ENCODE measurements around the gene TMOD1. TPM values are rescaled to one million over a fixed set of nuclear protein-coding genes. Genes with fewer than 3 reads are reported as not detected.
"Not testable (repeated sequence)": the region's sequence is repeated elsewhere in the genome, so short reads cannot be mapped to it uniquely, and the experiment has no call there.

TMOD1 gene
- total RNA-seq = 0.49 to 0.66 TPM (median 0.59 TPM) in 3 replicates

GRCh38 chr9:97501177-97501971 is at the start of gene TMOD1:
TMOD1 (plus strand) TSS chr9:97501666; CDS start chr9:97524189, 22,523 bp downstream.
- Mint-ChIP-seq H3K4me3 (peak within 1 kb of the TSS; percentile 67), H3K27ac (no peak within 1 kb of the TSS), H3K4me1 (peaks cover 15% of the 10 kb centered on the region), H3K36me3 (peaks cover 8% of the 10 kb centered on the region), H3K9me3 (no peaks in the 10 kb centered on the region), H3K27me3 (ENCODE audit: low read depth) (peaks cover 33% of the 10 kb centered on the region)
- DNase-seq (ENCODE audit: low spot score in 2 of 2, unreplicated experiment in 2 of 2) = peak in 1 of 2 experiments; percentile 54
- TF ChIP-seq CTCF (IDR thresholded peaks at IDR 0.05; ENCODE audit: unreplicated experiment) = no peak

- Mint-ChIP-seq H3K9me3 (peaks cover 34% of the 10 kb centered on the region), H3K36me3 (peaks cover 11% of the 10 kb centered on the region)
- not testable (repeated sequence) for H3K27ac Mint-ChIP-seq; H3K27me3 Mint-ChIP-seq (ENCODE audit: low read depth); H3K4me1 Mint-ChIP-seq; DNase-seq (ENCODE audit: low spot score in 2 of 2, unreplicated experiment in 2 of 2); H3K4me3 Mint-ChIP-seq
Observed at GRCh38 chr9:97453573-97453972, 47.9 kb upstream of the TMOD1 start.

GRCh38 chr9:97456841-97457240 is 44.6 kb upstream of the TMOD1 start:
- Mint-ChIP-seq H3K9me3 (peaks cover 34% of the 10 kb centered on the region), H3K36me3 (peaks cover 15% of the 10 kb centered on the region)
- DNase-seq (ENCODE audit: low spot score in 2 of 2, unreplicated experiment in 2 of 2); H3K27me3 Mint-ChIP-seq (ENCODE audit: low read depth); H3K4me1 Mint-ChIP-seq; H3K4me3 Mint-ChIP-seq; H3K27ac Mint-ChIP-seq: not testable (repeated sequence)

GRCh38 chr9:97459326-97459725 is 42.1 kb upstream of the TMOD1 start:
- no peak for DNase-seq (ENCODE audit: low spot score in 2 of 2, unreplicated experiment in 2 of 2)
- no peak for TF ChIP-seq CTCF (IDR thresholded peaks at IDR 0.05; ENCODE audit: unreplicated experiment)
- Mint-ChIP-seq H3K4me1 (no peaks in the 10 kb centered on the region), H3K27me3 (ENCODE audit: low read depth) (peaks cover 2% of the 10 kb centered on the region), H3K4me3 (no peak overlapping the region), H3K9me3 (peaks cover 20% of the 10 kb centered on the region), H3K27ac (no peak overlapping the region), H3K36me3 (peaks cover 9% of the 10 kb centered on the region)

- no peak for TF ChIP-seq CTCF (IDR thresholded peaks at IDR 0.05; ENCODE audit: unreplicated experiment)
- Mint-ChIP-seq H3K9me3 (no peaks in the 10 kb centered on the region), H3K4me3 (no peak overlapping the region), H3K36me3 (peaks cover 4% of the 10 kb centered on the region), H3K27me3 (ENCODE audit: low read depth) (no peaks in the 10 kb centered on the region), H3K4me1 (no peaks in the 10 kb centered on the region), H3K27ac (no peak overlapping the region)
- DNase-seq (ENCODE audit: low spot score in 2 of 2, unreplicated experiment in 2 of 2) = no peak
Observed at GRCh38 chr9:97462159-97462558, 39.3 kb upstream of the TMOD1 start.

GRCh38 chr9:97462914-97463313 is 38.6 kb upstream of the TMOD1 start:
- H3K9me3 Mint-ChIP-seq = no peaks in the 10 kb centered on the region
- no peaks in the 10 kb centered on the region for H3K27me3 Mint-ChIP-seq (ENCODE audit: low read depth)
- no peaks in the 10 kb centered on the region for H3K4me1 Mint-ChIP-seq
- H3K27ac Mint-ChIP-seq = no peak overlapping the region
- no peak overlapping the region for H3K4me3 Mint-ChIP-seq
- TF ChIP-seq CTCF (IDR thresholded peaks at IDR 0.05; ENCODE audit: unreplicated experiment) = no peak
- no peak for DNase-seq (ENCODE audit: low spot score in 2 of 2, unreplicated experiment in 2 of 2)
- H3K36me3 Mint-ChIP-seq = peaks cover 4% of the 10 kb centered on the region
